Measurements from ENCODE around the gene C1orf226.

DNA sequence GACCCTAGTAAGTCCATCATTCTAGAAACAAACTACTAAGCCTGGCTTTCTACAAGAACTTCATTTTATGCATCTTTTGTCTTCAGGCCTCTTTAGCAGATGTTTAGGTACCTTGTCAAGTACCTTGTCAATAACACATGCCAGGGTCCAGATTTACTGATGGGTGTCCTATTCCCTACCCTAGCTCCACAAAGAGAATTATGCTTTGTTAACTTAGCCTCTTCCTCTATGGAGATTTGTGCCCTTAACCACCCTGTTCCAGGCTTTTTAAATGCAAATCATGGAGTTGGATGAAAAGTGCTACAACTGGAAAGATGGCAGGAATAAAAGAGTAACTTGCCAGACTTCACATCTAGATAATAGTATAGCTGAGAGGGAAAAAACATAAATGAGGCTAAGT, 47.5 kb upstream of the C1orf226 start:
- TF ChIP-seq POLR2A (IDR thresholded peaks at IDR 0.05) = no peak
- TF ChIP-seq, protein P1, sequence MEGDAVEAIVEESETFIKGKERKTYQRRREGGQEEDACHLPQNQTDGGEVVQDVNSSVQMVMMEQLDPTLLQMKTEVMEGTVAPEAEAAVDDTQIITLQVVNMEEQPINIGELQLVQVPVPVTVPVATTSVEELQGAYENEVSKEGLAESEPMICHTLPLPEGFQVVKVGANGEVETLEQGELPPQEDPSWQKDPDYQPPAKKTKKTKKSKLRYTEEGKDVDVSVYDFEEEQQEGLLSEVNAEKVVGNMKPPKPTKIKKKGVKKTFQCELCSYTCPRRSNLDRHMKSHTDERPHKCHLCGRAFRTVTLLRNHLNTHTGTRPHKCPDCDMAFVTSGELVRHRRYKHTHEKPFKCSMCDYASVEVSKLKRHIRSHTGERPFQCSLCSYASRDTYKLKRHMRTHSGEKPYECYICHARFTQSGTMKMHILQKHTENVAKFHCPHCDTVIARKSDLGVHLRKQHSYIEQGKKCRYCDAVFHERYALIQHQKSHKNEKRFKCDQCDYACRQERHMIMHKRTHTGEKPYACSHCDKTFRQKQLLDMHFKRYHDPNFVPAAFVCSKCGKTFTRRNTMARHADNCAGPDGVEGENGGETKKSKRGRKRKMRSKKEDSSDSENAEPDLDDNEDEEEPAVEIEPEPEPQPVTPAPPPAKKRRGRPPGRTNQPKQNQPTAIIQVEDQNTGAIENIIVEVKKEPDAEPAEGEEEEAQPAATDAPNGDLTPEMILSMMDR (IDR thresholded peaks at IDR 0.05) = no peak
